Activated naive CD4-positive, alpha-beta T cell treated with anti-CD3 and anti-CD28 coated beads for 36 hours (primary cell): ENCODE data around the gene ANKZF1. TPM values are rescaled to one million over a fixed set of nuclear protein-coding genes. Genes with fewer than 3 reads are reported as not detected.

ENCODE experiments used
- CTCF ChIA-PET: fragments of 350-600 bp; sonication (Branson Sonifier 250); formaldehyde crosslinking; loops from one replicate; lab custom pipeline; 2021; ENCODE audit warnings: antibody characterized with exemption; lab: Charles Lee
- DNase-seq: peaks from one replicate; pipeline ENCODE4 v3.0.0-alpha.2; 2020
- H3K27ac Mint-ChIP-seq: one replicate; pipeline ENCODE4 v1.8.0; 2021; ENCODE audit warnings: mild to moderate bottlenecking, mixed read lengths
- H3K27me3 Mint-ChIP-seq: one replicate; pipeline ENCODE4 v1.8.0; 2021; ENCODE audit warnings: low read depth, mixed read lengths
- H3K36me3 Mint-ChIP-seq: one replicate; pipeline ENCODE4 v1.8.0; 2021; ENCODE audit warnings: low read depth, mixed read lengths
- H3K4me1 Mint-ChIP-seq: one replicate; pipeline ENCODE4 v1.8.0; 2021; ENCODE audit warnings: low read depth, mixed read lengths
- H3K4me3 Mint-ChIP-seq: one replicate; pipeline ENCODE4 v1.8.0; 2021; ENCODE audit warnings: mild to moderate bottlenecking, moderate library complexity, mixed read lengths
- H3K9me3 Mint-ChIP-seq: one replicate; pipeline ENCODE4 v1.8.0; 2021; ENCODE audit warnings: mixed read lengths
- intact Hi-C: fragments of 100-400 bp; cut with micrococcal nuclease; formaldehyde crosslinking; loops from one replicate; pipeline ENCODE4 v1.15.1; 2023
- total RNA-seq, 2 experiments: library from RNA; stranded (reverse); gene quantifications; one replicate each; pipeline ENCODE4 v1.2.3, GENCODE V29; 2021

Gene ANKZF1
- total RNA-seq = 10 to 100 TPM; 87.7 to 88.5 TPM

DNA sequence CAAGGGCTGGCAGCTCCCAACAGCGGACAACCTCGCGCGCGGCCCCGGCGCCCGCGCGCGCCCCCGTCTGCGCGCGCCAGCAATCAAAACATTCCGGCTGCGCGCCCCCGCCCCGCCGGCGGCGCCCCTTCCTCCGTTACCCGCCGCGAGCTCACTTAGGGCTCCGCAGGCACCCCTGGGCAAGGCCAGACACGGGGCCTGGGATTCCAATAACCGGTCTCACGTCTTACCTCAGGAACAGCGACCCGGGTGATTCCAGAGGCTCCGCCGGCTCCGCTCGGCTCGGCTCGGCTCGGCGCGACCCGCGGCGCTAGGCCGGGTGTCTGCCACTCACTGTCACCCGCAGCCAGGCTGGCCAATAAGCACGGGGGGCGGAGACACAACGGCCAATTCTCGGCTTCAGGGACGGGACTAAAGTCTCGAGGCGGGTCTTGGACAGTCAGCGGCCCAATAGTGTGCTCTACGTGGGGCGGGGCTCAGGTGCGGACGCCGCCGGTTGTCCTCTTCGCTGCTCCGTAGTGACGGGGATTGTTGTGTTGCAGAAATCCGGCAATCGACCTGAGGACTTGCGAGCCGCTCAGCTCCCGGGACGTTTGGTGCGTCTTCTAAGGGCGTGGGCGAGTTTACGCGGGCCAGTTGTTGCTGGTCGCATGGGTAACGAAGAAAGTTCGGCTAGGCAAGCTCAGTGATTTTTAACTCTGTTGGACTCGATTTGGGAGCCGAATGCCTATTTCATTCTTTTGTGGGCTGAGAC is at the start of gene ANKZF1, which contains the start of gene ATG9A:
Gene ANKZF1 (plus strand): TSS at position 502 of the 754 bp plus-strand sequence. CDS start 452 bp downstream, outside the sequence.
Gene ATG9A (minus strand): TSS at position 332 of the 754 bp plus-strand sequence. CDS start 1,612 bp downstream, outside the sequence.
- CTCF ChIA-PET = interaction anchor here (0.8 to 2.2 kb wide), 12 partner anchors 10 to 70 kb away, joined by 3 to 8 read pairs (median 4); partner anchors contain the start of genes ABCB6, GLB1L and STK16
- intact Hi-C loops = loop anchor here (1.0 to 10.0 kb wide), 12 partner anchors 11 to 661 kb away; partner anchors contain the start of genes ABCB6, CNOT9, DNAJB2 and GLB1L
- H3K27ac Mint-ChIP-seq = peak within 1 kb of the TSS; percentile 97

DNA sequence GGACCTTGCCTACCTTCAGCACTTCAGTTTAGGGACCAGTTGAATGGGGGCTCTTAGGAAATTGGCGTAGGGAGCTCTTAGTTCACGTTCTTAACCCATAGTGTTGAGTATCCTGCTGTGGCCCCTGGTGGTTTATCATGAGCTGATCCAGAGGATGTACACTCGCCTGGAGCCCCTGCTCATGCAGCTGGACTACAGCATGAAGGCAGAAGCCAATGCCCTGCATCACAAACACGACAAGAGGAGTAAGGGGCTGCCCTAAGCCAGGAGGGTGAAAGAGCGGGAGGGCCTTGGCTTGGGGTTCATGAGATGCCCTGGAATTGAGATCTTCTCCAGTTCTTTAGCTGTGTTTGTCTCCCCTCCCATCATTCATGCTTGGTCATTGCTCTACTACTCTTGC is 48.6 kb upstream of the ANKZF1 start:
- no peak for DNase-seq
- Mint-ChIP-seq H3K27ac (peak overlapping the region; percentile 76), H3K36me3 (peaks cover 30% of the 10 kb centered on the region), H3K4me3 (no peak overlapping the region), H3K27me3 (no peaks in the 10 kb centered on the region), H3K9me3 (no peaks in the 10 kb centered on the region), H3K4me1 (peaks cover 37% of the 10 kb centered on the region)
- intact Hi-C loops = no loop called here
- CTCF ChIA-PET = interaction anchor here (0.7 to 2.8 kb wide), 4 partner anchors 10 to 114 kb away, joined by 3 to 14 read pairs (median 6); partner anchors contain the start of genes SLC23A3 and ZFAND2B

More for the DNA sequence above, at the start of gene ANKZF1, which contains the start of gene ATG9A:
- Mint-ChIP-seq H3K9me3 (no peaks in the 10 kb centered on the region), H3K4me3 (peak within 1 kb of the TSS; percentile 96), H3K4me1 (peaks cover 48% of the 10 kb centered on the region), H3K36me3 (peaks cover 44% of the 10 kb centered on the region), H3K27me3 (no peaks in the 10 kb centered on the region)
- DNase-seq = peak; percentile 99

GRCh38 chr2:219181531-219181930 is 48.1 kb upstream of the ANKZF1 start:
- Mint-ChIP-seq H3K4me3 (no peak overlapping the region), H3K9me3 (no peaks in the 10 kb centered on the region), H3K36me3 (peaks cover 30% of the 10 kb centered on the region), H3K4me1 (peaks cover 39% of the 10 kb centered on the region), H3K27me3 (no peaks in the 10 kb centered on the region), H3K27ac (peak overlapping the region; percentile 76)
- CTCF ChIA-PET = interaction anchor here (0.7 to 2.8 kb wide), 6 partner anchors 8 to 113 kb away, joined by 4 to 14 read pairs (median 6); partner anchors contain the start of genes SLC23A3 and ZFAND2B
- intact Hi-C loops = no loop called here
- DNase-seq = no peak

- no peaks in the 10 kb centered on the region for H3K27me3 Mint-ChIP-seq
- no peak overlapping the region for H3K4me3 Mint-ChIP-seq
- CTCF ChIA-PET = interaction anchor here (1.1 to 2.8 kb wide), 8 partner anchors 9 to 116 kb away, joined by 3 to 14 read pairs (median 6); partner anchors contain the start of genes SLC23A3 and ZFAND2B
Measured at GRCh38 chr2:219182331-219183150, 47.1 kb upstream of the ANKZF1 start.

DNA sequence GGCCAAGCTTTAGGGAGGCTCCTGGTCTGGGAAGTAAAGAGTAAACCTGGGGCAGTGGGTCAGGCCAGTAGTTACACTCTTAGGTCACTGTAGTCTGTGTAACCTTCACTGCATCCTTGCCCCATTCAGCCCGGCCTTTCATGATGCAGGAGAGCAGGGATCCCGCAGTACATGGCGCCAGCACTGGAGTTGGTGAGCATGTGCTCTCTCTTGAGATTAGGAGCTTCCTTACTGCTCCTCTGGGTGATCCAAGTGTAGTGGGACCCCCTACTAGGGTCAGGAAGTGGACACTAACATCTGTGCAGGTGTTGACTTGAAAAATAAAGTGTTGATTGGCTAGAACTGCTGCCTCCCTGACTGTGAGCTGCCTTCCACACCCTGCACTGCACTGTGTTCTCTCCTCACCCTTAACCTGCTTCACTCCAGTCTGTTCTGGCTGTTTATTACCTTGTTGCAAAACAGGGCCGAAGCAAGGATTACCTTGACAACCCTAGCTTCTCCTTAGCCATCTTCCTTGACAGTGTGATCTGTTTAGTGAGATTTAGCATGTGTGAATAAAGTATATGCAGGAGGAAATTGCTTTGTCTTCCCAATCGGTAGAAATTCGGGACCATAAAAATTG is 46.3 kb upstream of the ANKZF1 start:
- Mint-ChIP-seq H3K27ac (peak overlapping the region; percentile 13), H3K4me3 (no peak overlapping the region), H3K36me3 (peaks cover 22% of the 10 kb centered on the region), H3K9me3 (no peaks in the 10 kb centered on the region), H3K27me3 (no peaks in the 10 kb centered on the region), H3K4me1 (peaks cover 49% of the 10 kb centered on the region)
- CTCF ChIA-PET = interaction anchor here (1.1 to 2.8 kb wide), 7 partner anchors 10 to 115 kb away, joined by 3 to 14 read pairs (median 6); partner anchors contain the start of genes SLC23A3 and ZFAND2B
- DNase-seq = no peak
- intact Hi-C loops = no loop called here

More at GRCh38 chr2:219182331-219183150, 47.1 kb upstream of the ANKZF1 start:
- peak; percentile 45 for DNase-seq
- peaks cover 48% of the 10 kb centered on the region for H3K4me1 Mint-ChIP-seq
- peak overlapping the region; percentile 76 for H3K27ac Mint-ChIP-seq
- intact Hi-C loops = no loop called here
- H3K36me3 Mint-ChIP-seq = peaks cover 24% of the 10 kb centered on the region
- H3K9me3 Mint-ChIP-seq = no peaks in the 10 kb centered on the region

DNA sequence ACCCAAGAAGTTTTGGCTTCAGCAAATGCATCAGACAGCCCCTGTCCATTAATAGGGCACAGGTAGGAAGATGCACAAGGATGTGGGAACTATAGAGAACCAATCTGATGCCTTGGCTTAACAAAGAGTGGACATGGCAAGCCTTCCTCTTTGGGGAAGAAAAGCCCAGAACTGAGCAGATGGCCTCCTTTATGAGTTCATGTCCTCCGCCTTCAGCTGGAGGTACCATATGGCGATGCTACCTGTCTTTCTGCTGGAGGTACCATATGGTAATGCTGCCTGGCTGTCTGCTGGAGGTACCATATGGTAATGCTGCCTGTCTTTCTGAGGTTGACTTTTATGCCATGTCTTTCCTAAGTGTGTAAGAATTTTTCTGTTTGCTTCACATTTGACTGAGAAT is 45.5 kb upstream of the ANKZF1 start:
- Mint-ChIP-seq H3K27ac (peak overlapping the region; percentile 32), H3K9me3 (no peaks in the 10 kb centered on the region), H3K4me1 (peaks cover 47% of the 10 kb centered on the region), H3K36me3 (peaks cover 22% of the 10 kb centered on the region), H3K27me3 (no peaks in the 10 kb centered on the region), H3K4me3 (no peak overlapping the region)
- intact Hi-C loops = no loop called here
- CTCF ChIA-PET = no interaction called here
- no peak for DNase-seq

GRCh38 chr2:219186754-219187456 is 42.7 kb upstream of the ANKZF1 start:
- peak; percentile 68 for DNase-seq
- H3K4me3 Mint-ChIP-seq = no peak overlapping the region
- intact Hi-C loops = loop anchor here (1.0 kb wide), 1 partner anchor 9 kb away; the partner anchor contains the start of gene RETREG2
- no peaks in the 10 kb centered on the region for H3K27me3 Mint-ChIP-seq
- H3K9me3 Mint-ChIP-seq = no peaks in the 10 kb centered on the region
- H3K36me3 Mint-ChIP-seq = peaks cover 10% of the 10 kb centered on the region
- peaks cover 24% of the 10 kb centered on the region for H3K4me1 Mint-ChIP-seq
- H3K27ac Mint-ChIP-seq = peak overlapping the region; percentile 82
- CTCF ChIA-PET = no interaction called here

GRCh38 chr2:219197388-219197787 is 32.2 kb upstream of the ANKZF1 start:
- H3K27ac Mint-ChIP-seq = no peak overlapping the region

DNA sequence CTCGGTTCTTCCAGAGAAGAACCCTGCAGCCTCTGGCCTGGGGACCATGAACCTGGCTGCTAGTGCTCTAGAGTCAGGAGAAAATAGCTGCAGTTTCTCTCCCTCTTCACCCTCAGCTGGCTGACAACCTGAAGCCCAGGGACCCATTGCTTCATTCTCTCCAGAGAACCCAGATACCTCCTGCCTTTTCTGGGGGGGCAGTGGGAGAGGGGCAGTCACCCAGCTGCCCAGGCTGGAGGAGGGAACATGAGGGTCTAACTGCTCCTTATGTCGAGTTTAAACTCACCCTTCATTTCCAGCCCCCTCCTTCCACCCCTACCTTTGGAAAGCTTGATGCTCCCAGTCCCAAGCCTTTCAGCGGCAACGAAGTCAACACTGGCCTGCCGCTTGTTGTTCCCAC is 30.6 kb upstream of the ANKZF1 start:
- Mint-ChIP-seq H3K4me1 (peaks cover 12% of the 10 kb centered on the region), H3K27ac (no peak overlapping the region), H3K9me3 (peaks cover 5% of the 10 kb centered on the region), H3K36me3 (no peaks in the 10 kb centered on the region), H3K4me3 (no peak overlapping the region), H3K27me3 (no peaks in the 10 kb centered on the region)
- DNase-seq = no peak
- intact Hi-C loops = no loop called here
- CTCF ChIA-PET = interaction anchor here (0.8 to 1.0 kb wide), 3 partner anchors 20 to 96 kb away, joined by 3 read pairs; no protein-coding TSS in a partner anchor

More at GRCh38 chr2:219197388-219197787, 32.2 kb upstream of the ANKZF1 start:
- Mint-ChIP-seq H3K4me3 (no peak overlapping the region), H3K27me3 (no peaks in the 10 kb centered on the region), H3K4me1 (peaks cover 12% of the 10 kb centered on the region), H3K9me3 (peaks cover 3% of the 10 kb centered on the region), H3K36me3 (no peaks in the 10 kb centered on the region)
- intact Hi-C loops = no loop called here
- no peak for DNase-seq
- CTCF ChIA-PET = interaction anchor here (0.7 to 1.1 kb wide), 3 partner anchors 9 to 104 kb away, joined by 3 read pairs; partner anchors contain the start of genes ANKZF1, ATG9A and ZFAND2B

- no peak for DNase-seq
- intact Hi-C loops = no loop called here
- Mint-ChIP-seq H3K36me3 (no peaks in the 10 kb centered on the region), H3K27ac (no peak overlapping the region), H3K4me1 (peaks cover 12% of the 10 kb centered on the region), H3K27me3 (no peaks in the 10 kb centered on the region), H3K4me3 (no peak overlapping the region), H3K9me3 (peaks cover 7% of the 10 kb centered on the region)
- CTCF ChIA-PET = interaction anchor here (0.8 to 1.9 kb wide), 4 partner anchors 21 to 95 kb away, joined by 3 to 4 read pairs (median 3); no protein-coding TSS in a partner anchor
Measured at GRCh38 chr2:219199470-219200211, 30.0 kb upstream of the ANKZF1 start.
